Type B pancreatic cell (in vitro differentiated cells): ENCODE measurements around the gene AMIGO1. TPM values are rescaled to one million over a fixed set of nuclear protein-coding genes. Genes with fewer than 3 reads are reported as not detected.

Source experiments
- DNase-seq: peaks from one replicate; pipeline ENCODE4 v3.0.0; 2021; ENCODE audit warnings: mixed read lengths; ENCODE audit not compliant: unreplicated experiment; ENCODE audit errors: extremely low spot score
- H3K27ac Mint-ChIP-seq: 2 replicates; pipeline ENCODE4 v1.8.0; 2021; ENCODE audit warnings: mild to moderate bottlenecking, mixed read lengths
- H3K27me3 Mint-ChIP-seq: 2 replicates; pipeline ENCODE4 v1.8.0; 2021; ENCODE audit warnings: mixed read lengths
- H3K36me3 Mint-ChIP-seq: 2 replicates; pipeline ENCODE4 v1.8.0; 2021; ENCODE audit warnings: mixed read lengths
- H3K4me1 Mint-ChIP-seq: one replicate; pipeline ENCODE4 v1.8.0; 2021; ENCODE audit warnings: mixed read lengths; ENCODE audit not compliant: unreplicated experiment
- H3K4me3 Mint-ChIP-seq: 2 replicates; pipeline ENCODE4 v1.8.0; 2021; ENCODE audit warnings: mild to moderate bottlenecking, mixed read lengths
- H3K9me3 Mint-ChIP-seq: 2 replicates; pipeline ENCODE4 v1.8.0; 2021; ENCODE audit warnings: mixed read lengths
- total RNA-seq: library from RNA; stranded (reverse); gene quantifications from 2 replicates; pipeline ENCODE4 v1.2.1, GENCODE V29; 2021; ENCODE audit warnings: low replicate concordance
- TF ChIP-seq, protein P1 (sequence below): fragments of 200-600 bp; sonication (generic); conservative IDR thresholded peaks from 2 replicates; pipeline ENCODE4 v1.5.0; 2021; ENCODE audit warnings: antibody characterized with exemption, mild to moderate bottlenecking

The AMIGO1 gene
- total RNA-seq, 1 donor from 2014 or later: 6.1 TPM

DNA sequence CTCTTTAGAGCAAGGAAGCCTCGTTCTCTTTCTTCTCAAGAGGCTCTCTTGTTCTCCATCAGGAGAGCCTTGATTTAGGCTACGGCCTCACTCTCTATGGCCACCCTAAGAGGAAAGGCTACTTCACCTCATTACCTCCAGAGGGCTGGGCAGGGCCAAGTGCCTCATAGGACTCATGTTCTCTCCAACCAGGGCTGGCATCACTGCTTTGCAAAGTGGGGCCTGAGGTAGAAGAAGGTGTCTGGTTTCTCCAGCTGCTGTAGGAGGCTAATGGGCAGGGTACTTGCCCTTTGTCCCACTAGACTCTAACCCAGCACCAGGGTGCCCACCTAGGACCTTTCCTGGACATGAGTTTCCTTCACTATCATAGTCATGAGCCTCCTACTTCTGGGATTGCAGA lies 27.9 kb downstream of the AMIGO1 start:
- TF ChIP-seq, protein P1, sequence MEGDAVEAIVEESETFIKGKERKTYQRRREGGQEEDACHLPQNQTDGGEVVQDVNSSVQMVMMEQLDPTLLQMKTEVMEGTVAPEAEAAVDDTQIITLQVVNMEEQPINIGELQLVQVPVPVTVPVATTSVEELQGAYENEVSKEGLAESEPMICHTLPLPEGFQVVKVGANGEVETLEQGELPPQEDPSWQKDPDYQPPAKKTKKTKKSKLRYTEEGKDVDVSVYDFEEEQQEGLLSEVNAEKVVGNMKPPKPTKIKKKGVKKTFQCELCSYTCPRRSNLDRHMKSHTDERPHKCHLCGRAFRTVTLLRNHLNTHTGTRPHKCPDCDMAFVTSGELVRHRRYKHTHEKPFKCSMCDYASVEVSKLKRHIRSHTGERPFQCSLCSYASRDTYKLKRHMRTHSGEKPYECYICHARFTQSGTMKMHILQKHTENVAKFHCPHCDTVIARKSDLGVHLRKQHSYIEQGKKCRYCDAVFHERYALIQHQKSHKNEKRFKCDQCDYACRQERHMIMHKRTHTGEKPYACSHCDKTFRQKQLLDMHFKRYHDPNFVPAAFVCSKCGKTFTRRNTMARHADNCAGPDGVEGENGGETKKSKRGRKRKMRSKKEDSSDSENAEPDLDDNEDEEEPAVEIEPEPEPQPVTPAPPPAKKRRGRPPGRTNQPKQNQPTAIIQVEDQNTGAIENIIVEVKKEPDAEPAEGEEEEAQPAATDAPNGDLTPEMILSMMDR: no peak
- Mint-ChIP-seq H3K4me3 (no peak overlapping the region), H3K4me1 (peaks cover 16% of the 10 kb centered on the region), H3K36me3 (no peaks in the 10 kb centered on the region), H3K9me3 (peaks cover 5% of the 10 kb centered on the region), H3K27ac (no peak overlapping the region), H3K27me3 (peaks cover 51% of the 10 kb centered on the region)
- DNase-seq: no peak

DNA sequence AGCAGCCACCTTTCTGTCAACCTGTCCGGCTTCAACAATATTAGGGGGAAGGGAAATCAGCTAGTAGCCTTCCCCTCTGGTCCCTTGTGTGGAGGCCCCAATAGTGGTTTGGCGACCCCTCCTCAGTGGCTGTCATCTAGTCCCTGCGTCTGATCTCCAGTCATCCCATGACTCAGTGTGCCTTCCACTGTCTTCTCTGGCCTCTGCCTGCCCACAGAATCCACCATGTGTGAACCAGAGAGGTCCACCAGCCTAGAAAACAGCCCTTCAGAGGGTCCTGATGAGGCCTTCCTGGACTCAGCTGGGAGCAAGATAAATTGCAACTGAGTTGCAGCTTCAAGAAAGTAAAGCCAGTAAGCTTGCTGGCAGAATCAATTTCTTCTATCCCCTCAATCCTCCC lies 29.6 kb downstream of the AMIGO1 start:
- Mint-ChIP-seq H3K36me3 (no peaks in the 10 kb centered on the region), H3K4me1 (peaks cover 11% of the 10 kb centered on the region), H3K27me3 (peaks cover 68% of the 10 kb centered on the region), H3K4me3 (no peak overlapping the region), H3K27ac (no peak overlapping the region), H3K9me3 (peaks cover 5% of the 10 kb centered on the region)
- TF ChIP-seq, protein P1: no peak
- no peak for DNase-seq

DNA sequence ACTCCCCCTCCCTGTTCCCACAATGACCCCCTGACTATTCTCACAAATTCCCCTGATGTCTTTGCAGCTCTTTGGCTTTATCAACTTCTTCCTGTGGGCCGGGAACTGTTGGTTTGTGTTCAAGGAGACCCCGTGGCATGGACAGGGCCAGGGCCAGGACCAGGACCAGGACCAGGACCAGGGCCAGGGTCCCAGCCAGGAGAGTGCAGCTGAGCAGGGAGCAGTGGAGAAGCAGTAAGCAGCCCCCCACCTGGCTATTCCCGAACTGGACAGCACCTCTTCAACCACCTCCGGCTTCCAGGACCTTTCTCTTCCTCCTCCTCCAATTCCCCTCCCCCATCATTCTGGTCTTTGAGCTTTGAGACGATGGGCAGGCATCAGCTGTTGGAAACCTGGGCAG lies 30.2 kb downstream of the AMIGO1 start:
- DNase-seq: no peak
- Mint-ChIP-seq H3K9me3 (peaks cover 5% of the 10 kb centered on the region), H3K4me1 (peaks cover 6% of the 10 kb centered on the region), H3K27ac (no peak overlapping the region), H3K4me3 (no peak overlapping the region), H3K36me3 (no peaks in the 10 kb centered on the region), H3K27me3 (peaks cover 74% of the 10 kb centered on the region)
- TF ChIP-seq, protein P1: no peak

DNA sequence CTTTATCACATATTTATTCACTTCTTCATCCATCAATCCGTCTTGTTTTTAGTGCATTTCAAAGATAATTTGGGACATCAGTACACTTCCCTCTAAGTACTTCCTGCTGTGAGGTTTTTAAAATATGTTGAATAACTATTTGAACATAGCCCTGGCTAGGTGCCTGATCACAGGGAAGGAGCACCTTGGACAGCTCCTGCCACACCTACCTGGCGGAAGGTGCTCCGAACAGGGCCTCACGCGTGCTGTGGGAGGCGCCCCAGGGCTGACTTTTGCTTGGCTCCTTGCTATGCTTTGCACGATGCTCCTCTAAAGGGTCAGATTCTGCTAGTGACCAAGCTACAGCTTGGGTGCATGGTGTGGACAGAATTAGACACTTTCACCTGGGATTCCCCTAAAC lies 30.7 kb downstream of the AMIGO1 start:
- H3K4me1 Mint-ChIP-seq: peaks cover 3% of the 10 kb centered on the region
- no peaks in the 10 kb centered on the region for H3K36me3 Mint-ChIP-seq
- H3K4me3 Mint-ChIP-seq: no peak overlapping the region
- TF ChIP-seq, protein P1: no peak
- H3K27me3 Mint-ChIP-seq: peaks cover 77% of the 10 kb centered on the region
- no peak overlapping the region for H3K27ac Mint-ChIP-seq
- DNase-seq: no peak
- H3K9me3 Mint-ChIP-seq: peaks cover 5% of the 10 kb centered on the region

DNA sequence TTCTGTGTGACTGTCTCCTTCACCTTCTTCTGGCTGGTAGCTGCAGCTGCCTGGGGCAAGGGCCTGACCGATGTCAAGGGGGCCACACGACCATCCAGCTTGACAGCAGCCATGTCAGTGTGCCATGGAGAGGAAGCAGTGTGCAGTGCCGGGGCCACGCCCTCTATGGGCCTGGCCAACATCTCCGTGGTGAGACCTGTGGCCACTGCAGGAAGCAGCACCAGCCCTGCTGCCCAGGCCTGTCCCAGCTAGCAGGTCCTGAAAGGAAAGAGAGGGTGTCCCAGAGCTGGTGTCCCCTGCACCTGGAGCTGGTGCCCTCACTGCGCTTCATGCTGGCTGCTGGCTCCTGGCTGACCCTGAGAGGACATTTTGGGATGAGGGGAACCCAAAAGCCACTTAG lies 31.7 kb downstream of the AMIGO1 start:
- Mint-ChIP-seq H3K27ac (no peak overlapping the region), H3K4me3 (no peak overlapping the region), H3K9me3 (peaks cover 5% of the 10 kb centered on the region), H3K4me1 (no peaks in the 10 kb centered on the region), H3K36me3 (no peaks in the 10 kb centered on the region), H3K27me3 (peaks cover 82% of the 10 kb centered on the region)
- peak; percentile 47 for DNase-seq
- TF ChIP-seq, protein P1: no peak

DNA sequence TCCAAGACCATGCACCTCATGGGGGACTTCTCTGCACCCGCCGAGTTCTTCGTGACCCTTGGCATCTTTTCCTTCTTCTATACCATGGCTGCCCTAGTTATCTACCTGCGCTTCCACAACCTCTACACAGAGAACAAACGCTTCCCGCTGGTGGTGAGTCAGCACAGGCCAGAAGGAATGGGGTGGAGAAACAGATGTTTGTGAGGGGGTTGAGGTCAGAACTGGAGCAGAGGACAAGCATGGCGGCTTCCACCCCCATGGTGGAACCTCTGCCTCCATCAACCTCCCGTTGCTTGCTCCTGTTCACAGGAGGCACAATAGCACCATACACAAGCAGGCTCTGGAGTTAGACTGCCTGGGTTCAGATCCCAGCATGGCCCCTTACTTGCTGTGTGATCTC lies 32.7 kb downstream of the AMIGO1 start:
- H3K36me3 Mint-ChIP-seq: no peaks in the 10 kb centered on the region
- peaks cover 5% of the 10 kb centered on the region for H3K9me3 Mint-ChIP-seq
- no peak overlapping the region for H3K27ac Mint-ChIP-seq
- TF ChIP-seq, protein P1: no peak
- peak; percentile 25 for DNase-seq
- H3K4me1 Mint-ChIP-seq: no peaks in the 10 kb centered on the region
- no peak overlapping the region for H3K4me3 Mint-ChIP-seq
- peaks cover 81% of the 10 kb centered on the region for H3K27me3 Mint-ChIP-seq
